ENCODE measurements around the gene DNAJB14.

DNAJB14 gene

DNA sequence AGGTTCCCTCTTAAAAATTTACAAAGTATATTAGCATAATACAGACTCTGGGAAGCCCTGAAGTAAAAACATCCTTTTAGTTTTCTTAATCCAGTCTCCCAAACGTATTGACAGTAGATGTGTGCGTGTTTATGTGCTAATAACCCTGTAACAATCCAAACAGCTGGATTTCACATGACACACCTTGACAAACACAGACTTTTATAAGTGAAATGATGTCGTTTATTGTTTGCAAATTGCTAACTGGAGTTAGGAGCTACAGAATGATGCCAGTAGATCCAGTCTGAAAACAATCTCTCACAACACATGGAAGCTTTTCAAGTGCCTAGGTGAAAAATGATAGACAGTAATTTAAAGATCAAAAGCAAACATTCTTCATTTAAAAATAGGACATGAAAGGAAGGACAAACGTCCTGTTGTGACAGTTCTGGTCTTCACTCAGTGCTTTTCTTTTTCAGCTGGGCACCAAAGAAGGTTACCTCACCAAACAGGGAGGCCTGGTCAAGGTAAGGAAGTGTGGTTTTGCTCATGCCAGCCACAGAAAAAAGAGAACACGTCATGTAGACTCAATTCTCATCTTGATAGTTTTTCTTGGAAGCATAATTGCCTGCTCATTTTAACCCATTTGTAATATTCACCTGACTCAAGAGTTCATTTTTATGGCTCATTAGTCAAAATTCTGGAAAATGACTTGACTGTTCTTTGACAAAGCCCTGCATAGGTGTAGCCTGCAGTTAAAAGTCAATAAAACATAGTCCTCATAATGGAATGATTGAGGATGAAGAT, 85.1 kb downstream of the DNAJB14 start:
- no peak for DNase-seq

DNA sequence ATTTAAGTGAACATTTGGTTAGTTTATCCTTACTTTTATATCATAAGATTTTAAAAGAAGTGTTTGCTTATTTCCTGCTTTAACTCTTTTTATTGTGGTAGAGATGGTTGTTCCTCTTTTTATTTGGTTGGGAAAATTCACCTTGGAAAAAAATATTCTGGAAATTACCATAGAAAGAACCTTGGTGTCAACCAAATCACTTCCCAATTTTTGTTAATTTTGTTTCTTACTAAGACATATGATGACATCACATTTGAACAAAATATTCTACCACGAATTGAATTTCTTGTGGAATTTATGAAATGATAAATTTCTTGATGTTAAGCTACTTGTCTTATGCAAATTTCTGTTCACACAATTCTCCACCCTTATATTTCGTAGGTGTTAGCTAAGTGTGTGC, 85.9 kb downstream of the DNAJB14 start:
- no peak for DNase-seq

DNA sequence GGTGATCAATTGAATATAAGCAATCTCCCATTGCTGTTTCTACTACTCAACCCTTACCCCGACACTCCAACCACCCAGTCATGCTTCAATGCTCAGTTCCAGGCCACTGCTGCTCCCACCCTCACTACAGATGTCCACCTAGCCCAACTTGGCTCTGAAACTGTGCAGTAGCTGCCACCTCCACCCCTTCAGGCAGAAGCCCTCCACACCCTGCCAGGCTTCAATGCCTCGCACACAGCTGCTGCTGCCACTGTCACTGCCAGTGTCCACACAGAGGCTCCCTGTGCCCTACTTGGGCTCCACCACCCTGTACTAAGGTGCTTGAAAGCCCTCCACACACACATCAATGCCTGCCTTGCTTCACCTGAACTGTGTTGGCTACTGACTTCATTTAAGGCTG, 86.8 kb downstream of the DNAJB14 start:
- no peak for DNase-seq

DNA sequence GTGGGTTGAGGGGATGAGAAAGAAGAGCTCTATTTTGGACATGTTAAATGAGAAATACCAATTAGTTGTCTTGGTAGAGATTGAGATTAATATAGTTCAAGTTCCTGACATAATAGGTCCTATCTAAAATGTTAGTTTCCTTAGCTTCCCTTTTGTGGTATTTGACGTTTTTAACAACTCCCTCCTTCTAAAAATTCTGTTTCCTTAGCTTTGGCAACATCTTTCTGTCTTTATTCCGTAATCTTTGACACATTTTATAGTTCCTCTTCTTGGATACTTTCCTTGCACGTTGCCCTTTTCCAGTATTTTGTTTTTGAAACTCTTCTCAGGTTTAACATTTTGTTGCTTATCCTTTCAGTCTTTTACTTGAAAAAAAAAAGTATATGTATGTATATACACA, 89.1 kb downstream of the DNAJB14 start:
- DNase-seq = no peak

DNA sequence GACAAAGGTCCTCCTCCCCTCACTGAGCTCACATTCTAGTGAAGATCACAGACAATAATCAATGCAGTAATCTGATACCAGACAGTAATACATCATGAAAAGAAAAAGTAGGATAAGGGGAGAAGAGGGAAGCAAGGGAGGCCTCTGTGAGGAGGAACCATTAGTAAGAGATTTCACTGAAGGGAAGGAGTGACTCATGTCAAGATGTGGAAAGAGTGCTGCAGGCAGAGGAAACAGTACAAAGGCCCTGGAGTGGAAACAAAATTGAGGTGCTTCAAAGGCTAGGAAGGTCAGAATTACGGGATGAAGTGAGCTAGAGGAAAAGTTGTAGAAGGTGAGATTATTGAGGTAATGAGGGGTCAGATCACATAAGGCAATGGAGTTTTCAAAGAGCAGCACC, 90.3 kb downstream of the DNAJB14 start:
- no peak for DNase-seq

DNA sequence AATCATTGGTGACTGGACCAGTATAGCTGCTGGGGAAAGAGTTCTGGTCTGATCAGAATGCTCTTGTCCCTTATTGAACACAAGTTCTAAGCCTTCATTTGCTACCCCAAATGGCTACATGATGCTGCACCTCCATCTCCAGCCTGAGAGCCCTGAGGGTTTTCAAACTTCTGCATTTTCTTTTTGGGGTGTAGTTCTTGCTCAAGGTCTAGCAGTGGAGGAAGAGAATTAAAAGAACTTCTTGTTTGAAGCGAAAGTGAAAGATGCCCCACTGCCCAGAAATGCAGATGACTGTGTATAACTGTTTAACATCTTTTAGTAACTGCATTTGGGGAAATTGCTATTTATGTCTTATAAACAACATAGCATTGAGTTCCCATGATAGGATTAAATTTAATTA, 90.7 kb downstream of the DNAJB14 start:
- DNase-seq = no peak

DNA sequence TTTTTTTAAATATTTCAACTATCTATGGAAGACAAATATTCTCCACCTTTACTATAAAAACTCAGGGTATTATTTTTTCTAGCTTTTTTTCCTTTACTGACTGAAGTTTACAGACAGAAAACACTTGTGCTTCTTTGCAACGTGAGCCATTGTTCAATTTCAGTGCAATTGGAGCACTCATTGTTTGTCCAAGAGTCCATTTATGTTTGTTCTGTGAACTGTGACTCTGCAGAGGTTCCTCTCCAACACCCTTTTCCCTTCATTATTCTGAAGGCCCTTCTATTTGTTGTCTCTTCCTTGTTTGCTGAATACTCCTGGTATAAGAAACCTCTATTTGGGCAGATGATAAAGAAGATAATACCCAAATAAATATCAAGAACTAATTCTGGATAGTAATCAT, 92.4 kb downstream of the DNAJB14 start:
- no peak for DNase-seq

DNA sequence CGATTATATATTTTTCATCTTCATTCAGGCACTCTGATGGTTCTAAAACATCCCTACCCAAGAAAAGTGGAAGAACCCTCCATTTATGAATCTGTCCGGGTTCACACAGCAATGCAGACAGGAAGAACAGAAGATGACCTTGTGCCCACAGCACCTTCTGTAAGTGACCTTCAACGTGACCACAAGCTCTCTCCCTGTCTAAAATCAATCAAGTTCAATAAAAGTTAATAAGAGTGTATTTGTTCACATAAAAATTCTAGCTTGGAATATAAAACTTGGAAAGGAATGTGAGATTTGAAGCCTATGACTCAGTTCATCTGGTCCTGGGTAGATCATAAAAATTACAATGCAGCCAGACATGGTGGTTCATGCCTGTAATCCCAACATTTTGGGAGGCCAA, 93.2 kb downstream of the DNAJB14 start:
- no peak for DNase-seq

DNA sequence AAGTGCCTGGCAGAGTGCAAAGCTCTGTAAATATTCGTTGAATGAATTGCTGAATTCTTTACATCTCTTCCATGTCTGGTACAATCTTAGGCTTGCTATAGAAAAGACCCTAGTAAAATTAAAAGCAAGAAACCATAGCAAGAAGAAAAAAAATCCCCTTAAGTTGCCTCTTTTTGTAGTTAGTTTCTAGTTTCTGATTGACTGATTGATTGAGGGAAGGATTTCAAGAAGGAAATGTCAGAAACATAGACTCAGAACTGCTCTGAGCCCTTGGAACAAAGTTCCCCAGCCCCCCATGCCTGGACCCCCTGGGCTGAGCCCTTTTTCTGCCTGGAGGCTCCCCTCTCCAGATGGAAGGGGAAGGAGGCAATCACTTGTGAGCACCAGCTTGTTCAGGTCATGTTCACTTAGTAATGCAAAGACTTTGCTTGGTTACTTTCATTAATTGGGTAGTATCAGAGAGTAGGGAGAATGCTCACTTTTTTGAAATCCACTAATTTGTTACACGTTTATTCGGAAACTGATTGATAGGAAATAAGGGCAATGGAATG, 94.1 kb downstream of the DNAJB14 start:
- DNase-seq = no peak

DNA sequence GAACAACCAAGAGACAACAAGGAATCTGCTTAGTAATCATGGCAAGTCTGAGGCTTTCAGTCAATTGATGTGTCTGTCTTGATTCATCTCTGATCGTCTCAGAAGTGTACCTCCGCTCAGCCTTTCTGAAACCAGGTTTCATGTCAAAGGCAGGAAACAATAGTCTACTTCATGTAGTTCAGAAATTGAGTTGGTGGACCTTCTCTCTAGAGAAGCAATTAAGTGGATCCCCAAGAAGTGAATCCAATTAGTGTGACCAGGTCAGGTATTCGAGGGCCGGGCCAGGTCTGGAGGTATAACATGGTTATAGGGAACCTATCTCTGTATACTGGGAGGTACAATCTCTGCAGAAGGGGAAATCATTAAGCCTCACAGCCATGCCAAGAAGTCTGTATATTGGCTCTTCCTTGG, 97.8 kb downstream of the DNAJB14 start:
- DNase-seq = no peak

DNA sequence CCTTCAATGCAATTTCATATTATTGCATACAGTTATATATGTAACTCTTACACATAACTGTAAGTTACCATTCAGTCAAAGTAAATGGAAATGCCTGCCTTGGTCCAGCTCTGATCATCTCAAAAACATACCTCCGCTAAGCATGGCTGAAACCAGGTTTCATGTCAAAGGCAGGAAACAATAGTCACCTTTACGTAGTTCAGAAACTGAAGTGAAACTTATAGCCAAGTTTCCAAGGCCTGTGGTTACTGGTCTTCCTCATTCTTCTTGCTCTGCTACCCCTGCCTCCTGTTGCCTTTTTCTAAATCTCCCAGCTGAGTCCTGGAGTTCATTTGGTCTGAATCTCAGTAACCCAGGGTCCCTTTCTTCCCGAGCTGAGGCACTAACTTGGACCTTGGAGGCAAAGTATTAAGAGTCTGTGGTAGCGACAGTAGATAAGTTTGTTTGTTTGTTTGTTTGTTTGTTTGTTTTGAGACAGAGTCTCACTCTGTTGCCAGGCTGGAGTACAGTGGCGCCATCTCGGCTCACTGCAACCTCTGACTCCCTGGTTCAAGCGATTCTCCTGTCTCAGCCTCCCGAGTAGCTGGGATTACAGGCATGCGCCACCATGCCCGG, 98.9 kb downstream of the DNAJB14 start:
- peak in 1 of 6 experiments; percentile 13 for DNase-seq

DNA sequence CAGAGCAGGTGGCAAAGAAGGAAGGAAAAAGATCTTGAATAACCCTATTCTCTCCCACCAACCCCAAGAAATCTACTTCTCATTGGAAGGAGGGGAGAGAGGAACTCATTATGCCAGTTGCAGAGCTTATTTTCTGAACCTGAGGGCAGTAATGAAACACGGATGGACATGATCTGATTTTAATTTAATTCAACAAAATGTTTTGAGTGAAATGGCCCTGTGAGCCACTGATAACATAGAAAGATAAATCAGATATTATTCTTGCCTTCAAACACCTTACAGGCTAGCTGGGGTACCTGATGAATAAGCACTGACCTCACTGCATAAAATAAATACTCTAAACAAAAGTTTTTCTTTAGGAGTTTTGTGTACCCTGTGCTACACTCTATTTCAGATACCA, 99.5 kb downstream of the DNAJB14 start:
- no peak for DNase-seq

Data from stimulated activated naive CD4-positive, alpha-beta T cell (primary cell).